ENCODE measurements around the gene TUFT1. TPM values are rescaled to one million over a fixed set of nuclear protein-coding genes. Genes with fewer than 3 reads are reported as not detected.

TUFT1 gene
- total and polyA plus RNA-seq, 2 of the 8 experiments (the other 6 are each of a cell fraction or from before 2014, with no cell fraction given): 7.3 to 10.4 TPM

MicroRNA genes within 50 kb of the gene (microRNA counts, 767-probe panel; counts per million panel counts)
- 879 counts per million, percentile 95 among the panel's probes with 10 or more counts for microRNA hsa-miR-554

Small RNA genes within 50 kb of the gene (microRNA-seq; reads per million reads assigned to microRNA genes)
- 0 reads per million in 2 experiments for gene MIR554 (ENCODE audit: borderline microRNAs expressed in 2 of 2, borderline number of aligned reads in 2 of 2, borderline replicate concordance in 1 of 2)

Small RNA genes within 50 kb of the gene (small RNA-seq; reads per million reads assigned to genes)
- gene MIR554 (ENCODE audit: insufficient read depth) (not detected), gene RF00405 (ENCODE audit: insufficient read depth) (not detected), gene RNU6-1062P (ENCODE audit: insufficient read depth) (not detected)

Other genes with a start within 250 kb of the TUFT1 start
- 30.1 and 31.0 TPM in 2 replicates for gene PI4KB, start 212.9 kb upstream of the TUFT1 start, total RNA-seq (2021; fragmentation: NEBNext Ultra II Directional; extraction: Animal tissue kit (Norgen Biotek cat#: 25700))
- 33.1 and 37.1 TPM in 2 replicates for gene PI4KB, start 212.9 kb upstream of the TUFT1 start, polyA plus RNA-seq (2011; rRNA removed)
- gene RFX5, start 193.1 kb upstream of the TUFT1 start, total RNA-seq (2021; fragmentation: NEBNext Ultra II Directional; extraction: Animal tissue kit (Norgen Biotek cat#: 25700)): 57.6 and 59.7 TPM in 2 replicates
- gene RFX5, start 193.1 kb upstream of the TUFT1 start, polyA plus RNA-seq (2011; rRNA removed): 27.8 and 29.9 TPM in 2 replicates
- 15.3 and 20.0 TPM in 2 replicates for gene SELENBP1, start 167.6 kb upstream of the TUFT1 start, total RNA-seq (2021; fragmentation: NEBNext Ultra II Directional; extraction: Animal tissue kit (Norgen Biotek cat#: 25700))
- gene SELENBP1, start 167.6 kb upstream of the TUFT1 start, polyA plus RNA-seq (2011; rRNA removed): 32.4 and 39.4 TPM in 2 replicates
- 422 and 430 TPM in 2 replicates for gene PSMB4, start 140.7 kb upstream of the TUFT1 start, total RNA-seq (2021; fragmentation: NEBNext Ultra II Directional; extraction: Animal tissue kit (Norgen Biotek cat#: 25700))
- gene PSMB4, start 140.7 kb upstream of the TUFT1 start, polyA plus RNA-seq (2011; rRNA removed): 1,009 and 1,098 TPM in 2 replicates
- gene POGZ, start 80.8 kb upstream of the TUFT1 start, total RNA-seq (2021; fragmentation: NEBNext Ultra II Directional; extraction: Animal tissue kit (Norgen Biotek cat#: 25700)): 105 and 109 TPM in 2 replicates
- gene POGZ, start 80.8 kb upstream of the TUFT1 start, polyA plus RNA-seq (2011; rRNA removed): 66.4 and 69.7 TPM in 2 replicates
- gene CGN, start 28.9 kb upstream of the TUFT1 start, total RNA-seq (2021; fragmentation: NEBNext Ultra II Directional; extraction: Animal tissue kit (Norgen Biotek cat#: 25700)): 52.7 and 54.6 TPM in 2 replicates
- 15.9 and 20.4 TPM in 2 replicates for gene CGN, start 28.9 kb upstream of the TUFT1 start, polyA plus RNA-seq (2011; rRNA removed)
- 61.2 and 65.4 TPM in 2 replicates for gene SNX27, start 71.7 kb downstream of the TUFT1 start, total RNA-seq (2021; fragmentation: NEBNext Ultra II Directional; extraction: Animal tissue kit (Norgen Biotek cat#: 25700))
- gene SNX27, start 71.7 kb downstream of the TUFT1 start, polyA plus RNA-seq (2011; rRNA removed): 15.6 and 23.4 TPM in 2 replicates
- gene CELF3, start 176.5 kb downstream of the TUFT1 start, total RNA-seq (2021; fragmentation: NEBNext Ultra II Directional; extraction: Animal tissue kit (Norgen Biotek cat#: 25700)): 0.34 and 0.65 TPM in 2 replicates
- gene CELF3, start 176.5 kb downstream of the TUFT1 start, polyA plus RNA-seq (2011; rRNA removed): 1.2 and 1.3 TPM in 2 replicates
- not detected in 2 replicates for gene RIIAD1, start 181.2 kb downstream of the TUFT1 start, total RNA-seq (2021; fragmentation: NEBNext Ultra II Directional; extraction: Animal tissue kit (Norgen Biotek cat#: 25700))
- gene RIIAD1, start 181.2 kb downstream of the TUFT1 start, polyA plus RNA-seq (2011; rRNA removed): not detected in 2 replicates
- 96.4 and 113 TPM in 2 replicates for gene MRPL9, start 223.2 kb downstream of the TUFT1 start, total RNA-seq (2021; fragmentation: NEBNext Ultra II Directional; extraction: Animal tissue kit (Norgen Biotek cat#: 25700))
- 64.7 and 74.9 TPM in 2 replicates for gene MRPL9, start 223.2 kb downstream of the TUFT1 start, polyA plus RNA-seq (2011; rRNA removed)